PFSK-1 (cell line): ENCODE results near the gene MAPRE3.

Experiments used
- FOXP2 ChIP-seq: optimal IDR thresholded peaks from 2 replicates; pipeline ENCODE3; 2011; ENCODE audit warnings: borderline replicate concordance, control low read depth, inconsistent platforms; ENCODE audit not compliant: insufficient read depth; ENCODE audit errors: extremely low read length, extremely low read depth
- POLR2AphosphoS5 ChIP-seq: IDR thresholded peaks from 2 replicates; pipeline ENCODE4 v1.6.1; 2012; ENCODE audit warnings: low read depth, mild to moderate bottlenecking, control low read depth, low read length, moderate library complexity
- SIN3A ChIP-seq: IDR thresholded peaks from 2 replicates; pipeline ENCODE4 v1.6.1; 2012; ENCODE audit warnings: mild to moderate bottlenecking, low read length, moderate library complexity, borderline replicate concordance; ENCODE audit not compliant: insufficient read depth
- TAF1 ChIP-seq: IDR thresholded peaks from 2 replicates; pipeline ENCODE4 v1.6.1; 2012; ENCODE audit warnings: low read length, control low read depth, borderline replicate concordance; ENCODE audit not compliant: insufficient read depth
- TF ChIP-seq, protein P1 (sequence below), 2 experiments: IDR thresholded peaks; 2 replicates each; pipeline versions ENCODE4 v1.6.1 to v1.8.0; 2011 to 2012; ENCODE audit warnings: low read depth in 2 of 2, low read length in 2 of 2, control low read depth in 1 of 2, inconsistent platforms in 1 of 2, mild to moderate bottlenecking in 1 of 2, moderate library complexity in 1 of 2; ENCODE audit not compliant: insufficient read depth in 1 of 2

MAPRE3 gene

DNA sequence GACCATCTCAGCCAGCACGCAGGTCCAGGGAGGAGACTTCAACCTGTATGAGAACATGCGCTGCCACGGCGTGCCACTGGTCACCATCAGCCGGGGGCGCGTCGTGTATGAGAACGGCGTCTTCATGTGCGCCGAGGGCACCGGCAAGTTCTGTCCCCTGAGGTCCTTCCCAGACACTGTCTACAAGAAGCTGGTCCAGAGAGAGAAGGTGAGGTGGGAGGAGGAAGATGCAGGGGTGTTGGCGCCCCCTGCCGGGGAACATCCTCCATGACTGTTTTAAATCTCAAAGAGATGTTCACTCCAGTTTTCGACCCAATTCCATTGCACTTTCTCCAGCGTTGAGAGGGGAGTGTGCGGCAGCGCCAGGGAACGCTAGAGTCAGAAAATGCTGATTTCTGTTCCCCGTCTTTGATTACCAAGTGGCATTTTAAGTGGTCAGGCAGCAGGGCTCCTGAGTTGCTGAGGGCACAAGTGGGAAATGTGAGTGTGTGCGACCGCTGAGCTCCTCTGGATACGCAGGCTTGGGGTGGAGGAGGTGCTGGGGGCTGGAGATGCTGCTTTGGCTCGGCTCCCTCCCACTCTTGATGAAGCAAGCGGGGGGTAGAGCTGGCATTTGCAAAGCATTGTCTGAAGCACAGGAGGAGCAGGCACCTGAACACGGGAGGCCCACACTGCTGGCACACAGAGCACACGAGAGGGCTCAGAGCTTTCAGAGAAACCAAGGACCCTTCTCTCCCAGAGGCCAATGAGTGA, 27.7 kb upstream of the MAPRE3 start:
- no peak for TF ChIP-seq SIN3A
- no peak for TF ChIP-seq FOXP2
- no peak for TF ChIP-seq POLR2AphosphoS5
- TF ChIP-seq, protein P1, sequence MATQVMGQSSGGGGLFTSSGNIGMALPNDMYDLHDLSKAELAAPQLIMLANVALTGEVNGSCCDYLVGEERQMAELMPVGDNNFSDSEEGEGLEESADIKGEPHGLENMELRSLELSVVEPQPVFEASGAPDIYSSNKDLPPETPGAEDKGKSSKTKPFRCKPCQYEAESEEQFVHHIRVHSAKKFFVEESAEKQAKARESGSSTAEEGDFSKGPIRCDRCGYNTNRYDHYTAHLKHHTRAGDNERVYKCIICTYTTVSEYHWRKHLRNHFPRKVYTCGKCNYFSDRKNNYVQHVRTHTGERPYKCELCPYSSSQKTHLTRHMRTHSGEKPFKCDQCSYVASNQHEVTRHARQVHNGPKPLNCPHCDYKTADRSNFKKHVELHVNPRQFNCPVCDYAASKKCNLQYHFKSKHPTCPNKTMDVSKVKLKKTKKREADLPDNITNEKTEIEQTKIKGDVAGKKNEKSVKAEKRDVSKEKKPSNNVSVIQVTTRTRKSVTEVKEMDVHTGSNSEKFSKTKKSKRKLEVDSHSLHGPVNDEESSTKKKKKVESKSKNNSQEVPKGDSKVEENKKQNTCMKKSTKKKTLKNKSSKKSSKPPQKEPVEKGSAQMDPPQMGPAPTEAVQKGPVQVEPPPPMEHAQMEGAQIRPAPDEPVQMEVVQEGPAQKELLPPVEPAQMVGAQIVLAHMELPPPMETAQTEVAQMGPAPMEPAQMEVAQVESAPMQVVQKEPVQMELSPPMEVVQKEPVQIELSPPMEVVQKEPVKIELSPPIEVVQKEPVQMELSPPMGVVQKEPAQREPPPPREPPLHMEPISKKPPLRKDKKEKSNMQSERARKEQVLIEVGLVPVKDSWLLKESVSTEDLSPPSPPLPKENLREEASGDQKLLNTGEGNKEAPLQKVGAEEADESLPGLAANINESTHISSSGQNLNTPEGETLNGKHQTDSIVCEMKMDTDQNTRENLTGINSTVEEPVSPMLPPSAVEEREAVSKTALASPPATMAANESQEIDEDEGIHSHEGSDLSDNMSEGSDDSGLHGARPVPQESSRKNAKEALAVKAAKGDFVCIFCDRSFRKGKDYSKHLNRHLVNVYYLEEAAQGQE (IDR thresholded peaks at IDR 0.05; ENCODE audit: insufficient read depth in 1 of 2, low read depth in 2 of 2, low read length in 2 of 2) = no peak
- no peak for TF ChIP-seq TAF1

DNA sequence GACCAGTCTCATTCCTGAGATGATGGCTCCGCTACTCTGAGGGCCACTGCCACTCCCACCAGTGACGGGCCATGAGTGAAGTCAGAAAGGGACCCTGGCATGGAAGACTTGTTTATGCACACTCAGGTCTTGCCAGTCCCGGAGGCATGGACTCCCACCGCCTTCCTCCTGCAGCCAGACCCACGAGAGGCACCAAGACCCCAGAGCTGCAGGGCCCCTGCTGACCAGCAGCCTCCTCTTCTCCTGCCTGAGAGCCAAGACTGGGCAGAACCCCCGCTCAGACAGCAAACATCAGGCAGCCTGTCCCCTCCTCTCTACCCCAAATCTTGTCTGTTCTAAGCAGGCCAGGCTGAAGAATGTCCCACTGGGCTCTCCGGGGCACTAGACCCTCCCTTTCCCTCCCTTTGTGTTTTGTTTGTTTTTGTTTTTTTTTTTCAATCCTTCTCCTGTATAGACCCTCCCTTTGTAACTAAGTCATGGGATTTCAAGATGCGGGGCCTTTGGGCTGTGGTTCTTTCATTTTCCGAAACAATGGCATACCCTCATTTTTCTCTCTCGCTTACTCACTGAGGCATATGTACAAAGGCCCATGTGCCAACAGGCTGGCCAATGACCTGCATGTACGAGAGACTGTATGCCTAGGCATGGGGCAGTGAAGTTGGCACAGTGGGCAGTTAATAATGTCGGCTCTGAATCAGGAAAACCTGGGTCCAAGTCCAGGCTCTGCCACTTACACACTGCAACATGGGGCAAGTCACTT, 24.3 kb upstream of the MAPRE3 start:
- TF ChIP-seq TAF1 = no peak
- TF ChIP-seq FOXP2 = no peak
- TF ChIP-seq, protein P1 (IDR thresholded peaks at IDR 0.05; ENCODE audit: insufficient read depth in 1 of 2, low read depth in 2 of 2, low read length in 2 of 2) = no peak
- TF ChIP-seq POLR2AphosphoS5 = no peak
- TF ChIP-seq SIN3A = no peak

DNA sequence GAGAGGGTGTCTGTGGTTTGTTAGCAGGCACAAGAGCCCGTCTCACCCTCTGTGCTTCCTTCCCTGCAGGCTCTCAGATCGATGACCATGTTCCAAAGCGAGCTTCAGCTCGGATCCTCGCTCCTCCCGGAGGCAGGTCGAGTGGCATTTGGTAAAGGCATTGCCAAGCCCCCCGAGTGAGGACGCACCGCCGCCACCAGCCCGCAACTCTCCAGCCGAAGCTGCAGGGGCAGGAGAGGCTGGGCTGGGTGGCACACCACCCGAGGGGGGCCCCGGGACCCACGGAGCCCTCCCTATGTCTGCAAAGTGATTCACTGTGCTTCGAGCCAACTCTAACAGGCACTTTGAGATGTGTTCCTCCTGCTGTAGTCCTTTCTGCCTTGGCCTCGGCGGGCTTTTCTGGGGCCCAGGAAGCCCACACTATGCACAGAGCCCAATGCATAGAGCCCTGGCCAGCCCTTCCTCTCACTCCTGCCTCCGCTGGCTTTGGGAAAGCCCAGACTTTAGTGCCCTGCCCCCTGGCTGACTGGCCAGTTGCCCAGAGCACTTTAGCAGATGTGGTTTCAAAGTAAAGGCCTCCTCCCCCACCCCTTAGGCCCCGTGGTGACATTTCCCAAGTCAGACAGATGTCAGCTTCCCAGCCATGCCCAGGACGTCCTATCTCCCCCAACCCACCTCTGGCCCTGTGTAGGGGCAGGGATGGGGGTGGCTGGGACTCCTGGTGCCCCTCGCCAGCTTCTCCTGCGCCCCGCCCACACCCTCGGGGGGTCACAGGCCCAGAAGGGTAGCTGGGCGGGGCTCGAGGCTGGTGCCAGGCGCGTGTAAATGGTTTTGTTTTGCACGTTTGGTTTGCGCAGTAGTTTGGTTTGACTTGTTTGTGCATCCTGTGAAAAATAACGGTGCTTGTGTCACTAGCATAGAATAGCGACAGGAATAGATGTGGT, 23.3 kb upstream of the MAPRE3 start:
- TF ChIP-seq POLR2AphosphoS5 (no peak), SIN3A (no peak), FOXP2 (no peak), TAF1 (no peak)
- TF ChIP-seq, protein P1 (IDR thresholded peaks at IDR 0.05; ENCODE audit: insufficient read depth in 1 of 2, low read depth in 2 of 2, low read length in 2 of 2) = no peak

DNA sequence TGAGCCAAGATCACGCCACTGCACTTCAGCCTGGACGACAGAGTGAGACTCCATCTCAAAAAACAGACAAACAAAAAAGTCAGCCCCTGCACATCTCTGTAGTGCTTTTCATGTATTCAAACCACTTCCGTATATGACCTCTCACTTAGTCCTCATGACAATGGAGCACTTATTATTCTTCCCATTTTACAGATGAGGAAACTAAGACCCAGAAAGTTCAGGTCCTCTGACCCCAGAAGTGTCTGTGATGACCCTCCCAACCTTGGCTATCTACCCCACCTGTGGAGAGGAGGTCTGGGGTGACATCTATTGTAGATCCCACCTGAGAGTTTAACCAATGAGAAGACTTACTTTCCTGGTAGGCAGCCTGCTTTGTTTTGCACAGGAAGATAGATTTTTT, 21.6 kb upstream of the MAPRE3 start:
- no peak for TF ChIP-seq TAF1
- no peak for TF ChIP-seq SIN3A
- TF ChIP-seq, protein P1 (IDR thresholded peaks at IDR 0.05; ENCODE audit: insufficient read depth in 1 of 2, low read depth in 2 of 2, low read length in 2 of 2) = no peak
- TF ChIP-seq POLR2AphosphoS5 = no peak
- TF ChIP-seq FOXP2 = no peak
